MM.1S (cell line): ENCODE data around the gene APEH.

ENCODE experiments used
- CTCF ChIP-seq: fragments of 300-600 bp; sonication (generic); IDR thresholded peaks from 2 replicates; pipeline ENCODE4 v1.5.1; 2016; ENCODE audit warnings: antibody characterized with exemption, low read length, mixed read lengths
- EZH2phosphoT487 ChIP-seq: fragments of 300-600 bp; sonication (generic); IDR thresholded peaks from 2 replicates; pipeline ENCODE4 v1.6.1; 2018; ENCODE audit warnings: antibody characterized with exemption, low read length

GRCh38 chr3:49705390-49705960, 31.3 kb downstream of the APEH start:
- TF ChIP-seq CTCF (no peak), EZH2phosphoT487 (no peak)
